HL-60 (cell line): ENCODE results near the gene SMAP1.

ENCODE experiments used
- DNase-seq, 2 experiments: peaks; one replicate each; pipeline ENCODE4 v3.0.0-alpha.2; 2010 to 2020; ENCODE audit warnings: low read depth in 1 of 2, low spot score in 1 of 2
- H3K27ac ChIP-seq: fragments of 250-450 bp; sonication (Bioruptor Pico); replicated peaks from 2 replicates; pipeline ENCODE4 v1.5.1; 2020; ENCODE audit warnings: mild to moderate bottlenecking, moderate library complexity
- H3K27me3 ChIP-seq: fragments of 250-450 bp; sonication (Bioruptor Pico); 2 replicates; pipeline ENCODE4 v1.5.1; 2021; ENCODE audit warnings: mild to moderate bottlenecking, moderate library complexity; ENCODE audit not compliant: insufficient read depth, poor library complexity, severe bottlenecking
- H3K4me3 ChIP-seq: replicated peaks from 2 replicates; pipeline ENCODE4 v1.5.1; 2011; ENCODE audit warnings: mild to moderate bottlenecking, control low read depth, low read length; ENCODE audit not compliant: insufficient read depth
- CTCF ChIP-seq: IDR thresholded peaks from one replicate; pipeline ENCODE4 v1.5.1; 2011; ENCODE audit warnings: low read length, control low read depth, inconsistent platforms; ENCODE audit not compliant: insufficient read depth
- GABPA ChIP-seq: IDR thresholded peaks from 2 replicates; pipeline ENCODE4 v1.6.1; 2012; ENCODE audit warnings: low read depth
- POLR2AphosphoS5 ChIP-seq: IDR thresholded peaks from 2 replicates; pipeline ENCODE4 v1.6.1; 2012; ENCODE audit warnings: low read depth
- REST ChIP-seq: IDR thresholded peaks from 2 replicates; pipeline ENCODE4 v1.6.1; 2012; ENCODE audit warnings: low read depth; ENCODE audit not compliant: insufficient replicate concordance
- SPI1 ChIP-seq: IDR thresholded peaks from 2 replicates; pipeline ENCODE4 v1.6.1; 2012; ENCODE audit warnings: low read depth, mild to moderate bottlenecking, borderline replicate concordance

SMAP1 gene

GRCh38 chr6:70666706-70667105, 977 bp upstream of the SMAP1 start:
- no peak overlapping the region for H3K4me3 ChIP-seq
- no peak for TF ChIP-seq GABPA
- no peak for TF ChIP-seq CTCF
- TF ChIP-seq POLR2AphosphoS5: no peak
- peak in 1 of 2 experiments; percentile 40 for DNase-seq
- H3K27ac ChIP-seq: peak overlapping the region; percentile 71
- no peaks in the 10 kb centered on the region for H3K27me3 ChIP-seq

DNA sequence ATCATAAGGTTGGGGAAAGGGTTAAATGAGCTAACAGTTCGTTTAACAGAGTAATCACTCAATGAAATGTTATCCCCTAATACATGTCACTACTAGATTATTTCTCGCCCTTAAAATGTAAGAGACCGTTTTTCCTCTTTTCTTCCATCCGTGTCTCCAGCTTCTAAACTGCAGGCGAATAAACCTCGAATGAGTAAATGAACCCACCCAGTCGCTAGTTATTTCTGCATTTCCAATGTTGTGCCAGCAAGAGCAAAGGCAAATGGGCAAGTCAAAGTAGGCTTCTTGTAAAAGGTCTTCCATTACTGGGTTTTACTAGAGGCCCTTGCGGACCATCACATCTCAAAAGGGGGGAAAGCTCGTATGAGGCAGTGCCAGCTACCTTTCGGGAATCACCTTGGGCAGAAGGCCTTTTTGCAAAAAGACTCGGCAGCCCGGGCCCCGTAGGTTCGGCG, 400 bp upstream of the SMAP1 start:
- no peak for TF ChIP-seq SPI1
- no peak for TF ChIP-seq GABPA
- H3K4me3 ChIP-seq: peak overlapping the region; percentile 88
- no peak for DNase-seq
- no peaks in the 10 kb centered on the region for H3K27me3 ChIP-seq
- H3K27ac ChIP-seq: peak overlapping the region; percentile 71

- DNase-seq: no peak
- Histone ChIP-seq H3K27ac (peak overlapping the region; percentile 76), H3K27me3 (no peaks in the 10 kb centered on the region), H3K4me3 (peak overlapping the region; percentile 88)
- TF ChIP-seq CTCF (no peak), GABPA (no peak), REST (no peak), POLR2AphosphoS5 (no peak), SPI1 (no peak)
Observed at GRCh38 chr6:70668499-70668812, 773 bp downstream of the SMAP1 start.

GRCh38 chr6:70669133-70669532, 1.4 kb downstream of the SMAP1 start:
- TF ChIP-seq GABPA: no peak
- Histone ChIP-seq H3K27me3 (no peaks in the 10 kb centered on the region), H3K4me3 (no peak overlapping the region; the same call in 1 of the 2 replicates), H3K27ac (no peak overlapping the region)
- DNase-seq: no peak

- TF ChIP-seq POLR2AphosphoS5 (no peak), GABPA (no peak)
Observed at GRCh38 chr6:70672549-70672948, 4.9 kb downstream of the SMAP1 start.

DNA sequence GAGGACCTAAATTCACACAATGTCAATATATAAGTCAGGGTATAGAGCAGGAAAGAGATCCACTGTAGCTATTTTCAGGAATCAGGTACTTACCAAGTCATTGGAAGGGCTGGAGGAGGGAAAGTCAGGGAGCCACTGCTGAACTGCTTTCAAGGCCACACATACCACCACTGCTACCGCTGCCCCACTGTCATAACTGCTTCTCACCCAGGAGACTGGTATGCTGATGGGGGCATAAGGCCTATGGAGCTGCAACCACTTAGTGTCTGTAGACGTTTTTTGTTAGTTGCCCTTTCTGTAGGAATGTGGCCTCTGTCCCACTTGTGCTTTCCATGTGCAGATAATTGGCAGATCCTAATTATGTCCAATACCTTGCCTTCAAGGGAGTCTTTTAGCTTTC, 5.4 kb downstream of the SMAP1 start:
- no peak for DNase-seq

More at GRCh38 chr6:70672549-70672948, 4.9 kb downstream of the SMAP1 start:
- H3K4me3 ChIP-seq: no peak overlapping the region
- DNase-seq: no peak
- H3K27ac ChIP-seq: no peak overlapping the region
- H3K27me3 ChIP-seq: no peaks in the 10 kb centered on the region

More for the DNA sequence above, 5.4 kb downstream of the SMAP1 start:
- TF ChIP-seq CTCF (no peak), SPI1 (no peak), GABPA (no peak), REST (no peak), POLR2AphosphoS5 (no peak)
- Histone ChIP-seq H3K4me3 (no peak overlapping the region), H3K27me3 (no peaks in the 10 kb centered on the region), H3K27ac (no peak overlapping the region)
